ENCODE results near the gene KBTBD7. TPM values are rescaled to one million over a fixed set of nuclear protein-coding genes. Genes with fewer than 3 reads are reported as not detected.

Gene KBTBD7
- polyA plus RNA-seq, 1 of the 3 experiments (the other 2 are of a cell fraction): 1.3 TPM

DNA sequence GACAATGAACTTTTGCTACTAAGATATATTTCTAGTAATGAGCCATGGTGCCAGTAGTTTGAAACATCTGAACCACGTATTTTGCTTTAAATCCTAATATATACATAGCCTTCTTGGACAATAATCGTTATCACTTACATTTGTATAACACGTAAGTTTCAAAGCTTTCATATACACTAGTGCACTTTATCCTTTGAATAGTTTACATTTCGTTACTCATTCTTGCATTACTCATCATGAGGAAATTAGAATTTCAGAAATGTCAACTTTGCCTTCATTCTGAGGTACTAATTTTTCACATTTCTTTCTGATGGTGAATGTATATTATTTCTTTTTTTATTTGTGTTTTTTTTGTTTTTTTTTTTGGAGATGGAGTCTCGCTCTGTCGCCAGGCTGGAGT lies 5.8 kb downstream of the KBTBD7 start:
- Histone ChIP-seq H3K27ac (ENCODE audit: low read depth in 2 of 2, low read length in 1 of 2) (no peak overlapping the region), H3K4me2 (no peak overlapping the region), H3F3A (replicated peaks; ENCODE audit: insufficient read depth) (peaks cover 14% of the 10 kb centered on the region), H3K27me3 (ENCODE audit: insufficient read depth) (no peaks in the 10 kb centered on the region), H3K4me1 (ENCODE audit: control insufficient read depth in 1 of 2, insufficient read depth in 2 of 2, low read depth in 1 of 2, low read length in 1 of 2) (peaks cover 0 to 14% of the 10 kb centered on the region in 2 experiments; a peak in 2 of 4 replicates), H3K4me3 (ENCODE audit: low read depth in 2 of 2, low read length in 1 of 2) (no peak overlapping the region), H3K9ac (no peak overlapping the region), H3K9me2 (no peaks in the 10 kb centered on the region), H3K9me3 (no peaks in the 10 kb centered on the region), H3K79me2 (ENCODE audit: insufficient read depth) (peaks cover 16% of the 10 kb centered on the region; the same call in 1 of the 2 replicates), H4K20me1 (ENCODE audit: insufficient read depth) (no peaks in the 10 kb centered on the region), H2AFZ (ENCODE audit: low read depth) (no peak overlapping the region), H3K36me3 (replicated peaks in 1 of 2; ENCODE audit: control insufficient read depth in 1 of 2, insufficient read depth in 2 of 2, low read length in 1 of 2) (peaks cover 6 to 9% of the 10 kb centered on the region in 2 experiments)
- POLR2A ChIA-PET: no interaction called here
- TF ChIP-seq, protein P1, sequence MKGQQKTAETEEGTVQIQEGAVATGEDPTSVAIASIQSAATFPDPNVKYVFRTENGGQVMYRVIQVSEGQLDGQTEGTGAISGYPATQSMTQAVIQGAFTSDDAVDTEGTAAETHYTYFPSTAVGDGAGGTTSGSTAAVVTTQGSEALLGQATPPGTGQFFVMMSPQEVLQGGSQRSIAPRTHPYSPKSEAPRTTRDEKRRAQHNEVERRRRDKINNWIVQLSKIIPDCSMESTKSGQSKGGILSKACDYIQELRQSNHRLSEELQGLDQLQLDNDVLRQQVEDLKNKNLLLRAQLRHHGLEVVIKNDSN (IDR thresholded peaks at IDR 0.05; ENCODE audit: borderline replicate concordance, low read depth): no peak
- no peak for TF ChIP-seq GABPA (IDR thresholded peaks at IDR 0.05; ENCODE audit: low read depth)
- no peak for TF ChIP-seq RCOR1 (IDR thresholded peaks at IDR 0.05; ENCODE audit: low read length)
- no peak for TF ChIP-seq EZH2phosphoT487 (IDR thresholded peaks at IDR 0.05; ENCODE audit: borderline replicate concordance, low read depth)
- TF ChIP-seq GATA2 (CRISPR knock-in tag; IDR thresholded peaks at IDR 0.05): no peak
- TF ChIP-seq MEF2A (IDR thresholded peaks at IDR 0.05; ENCODE audit: borderline replicate concordance, low read depth): no peak
- TF ChIP-seq SIN3A (IDR thresholded peaks at IDR 0.05; ENCODE audit: borderline replicate concordance, low read depth, low read length): no peak
- TF ChIP-seq MXI1 (IDR thresholded peaks at IDR 0.05; ENCODE audit: low read depth, low read length): no peak
- TF ChIP-seq FOSL2 (IDR thresholded peaks at IDR 0.05; ENCODE audit: borderline replicate concordance, low read depth): no peak
- TF ChIP-seq, protein P2, sequence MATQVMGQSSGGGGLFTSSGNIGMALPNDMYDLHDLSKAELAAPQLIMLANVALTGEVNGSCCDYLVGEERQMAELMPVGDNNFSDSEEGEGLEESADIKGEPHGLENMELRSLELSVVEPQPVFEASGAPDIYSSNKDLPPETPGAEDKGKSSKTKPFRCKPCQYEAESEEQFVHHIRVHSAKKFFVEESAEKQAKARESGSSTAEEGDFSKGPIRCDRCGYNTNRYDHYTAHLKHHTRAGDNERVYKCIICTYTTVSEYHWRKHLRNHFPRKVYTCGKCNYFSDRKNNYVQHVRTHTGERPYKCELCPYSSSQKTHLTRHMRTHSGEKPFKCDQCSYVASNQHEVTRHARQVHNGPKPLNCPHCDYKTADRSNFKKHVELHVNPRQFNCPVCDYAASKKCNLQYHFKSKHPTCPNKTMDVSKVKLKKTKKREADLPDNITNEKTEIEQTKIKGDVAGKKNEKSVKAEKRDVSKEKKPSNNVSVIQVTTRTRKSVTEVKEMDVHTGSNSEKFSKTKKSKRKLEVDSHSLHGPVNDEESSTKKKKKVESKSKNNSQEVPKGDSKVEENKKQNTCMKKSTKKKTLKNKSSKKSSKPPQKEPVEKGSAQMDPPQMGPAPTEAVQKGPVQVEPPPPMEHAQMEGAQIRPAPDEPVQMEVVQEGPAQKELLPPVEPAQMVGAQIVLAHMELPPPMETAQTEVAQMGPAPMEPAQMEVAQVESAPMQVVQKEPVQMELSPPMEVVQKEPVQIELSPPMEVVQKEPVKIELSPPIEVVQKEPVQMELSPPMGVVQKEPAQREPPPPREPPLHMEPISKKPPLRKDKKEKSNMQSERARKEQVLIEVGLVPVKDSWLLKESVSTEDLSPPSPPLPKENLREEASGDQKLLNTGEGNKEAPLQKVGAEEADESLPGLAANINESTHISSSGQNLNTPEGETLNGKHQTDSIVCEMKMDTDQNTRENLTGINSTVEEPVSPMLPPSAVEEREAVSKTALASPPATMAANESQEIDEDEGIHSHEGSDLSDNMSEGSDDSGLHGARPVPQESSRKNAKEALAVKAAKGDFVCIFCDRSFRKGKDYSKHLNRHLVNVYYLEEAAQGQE (IDR thresholded peaks at IDR 0.05; ENCODE audit: low read depth, low read length): no peak
- no peak for TF ChIP-seq RXRA (IDR thresholded peaks at IDR 0.05; ENCODE audit: borderline replicate concordance, low read depth)
- TF ChIP-seq, protein P3, sequence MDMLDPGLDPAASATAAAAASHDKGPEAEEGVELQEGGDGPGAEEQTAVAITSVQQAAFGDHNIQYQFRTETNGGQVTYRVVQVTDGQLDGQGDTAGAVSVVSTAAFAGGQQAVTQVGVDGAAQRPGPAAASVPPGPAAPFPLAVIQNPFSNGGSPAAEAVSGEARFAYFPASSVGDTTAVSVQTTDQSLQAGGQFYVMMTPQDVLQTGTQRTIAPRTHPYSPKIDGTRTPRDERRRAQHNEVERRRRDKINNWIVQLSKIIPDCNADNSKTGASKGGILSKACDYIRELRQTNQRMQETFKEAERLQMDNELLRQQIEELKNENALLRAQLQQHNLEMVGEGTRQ (IDR thresholded peaks at IDR 0.05; ENCODE audit: borderline replicate concordance, low read depth, low read length): no peak
- TF ChIP-seq RFX5 (IDR thresholded peaks at IDR 0.05; ENCODE audit: low read length): no peak
- TF ChIP-seq RAD21 (IDR thresholded peaks at IDR 0.05; ENCODE audit: low read length): no peak
- no peak for TF ChIP-seq POLR2AphosphoS5 (IDR thresholded peaks at IDR 0.05; ENCODE audit: low read depth, low read length)
- 87% methylated on average over 6 of the region's 6 CpGs for WGBS (ENCODE audit: low lambda C conversion rate)
- DNase-seq: no peak
- CTCF ChIA-PET: no interaction called here
